Vagina (tissue), 2 donors: ENCODE results near the gene APBB2.

Source experiments
- CTCF ChIP-seq, 3 experiments: fragments of 450-650 bp in 2 of 3; fragments of 200-600 bp in 1 of 3; sonication (generic) in 1 of 3; IDR thresholded peaks; one replicate each; pipeline ENCODE4 v1.5.1; 2017 to 2019; ENCODE audit warnings: antibody characterized with exemption in 3 of 3, mild to moderate bottlenecking in 2 of 3, moderate library complexity in 2 of 3
- POLR2A ChIP-seq, 2 donors: fragments of 450-650 bp; IDR thresholded peaks; one replicate each; pipeline ENCODE4 v1.6.1; 2017; ENCODE audit warnings: antibody characterized with exemption in 2 of 2, mild to moderate bottlenecking in 2 of 2, moderate library complexity in 2 of 2

- TF ChIP-seq CTCF (IDR thresholded peaks at IDR 0.05) (no peak), POLR2A (IDR thresholded peaks at IDR 0.05) (no peak)
These were observed 221.7 kb downstream of the APBB2 start for GRCh38 chr4:40992472-40993295.
